ENCODE data around the gene DNAI1.

Gene DNAI1

DNA sequence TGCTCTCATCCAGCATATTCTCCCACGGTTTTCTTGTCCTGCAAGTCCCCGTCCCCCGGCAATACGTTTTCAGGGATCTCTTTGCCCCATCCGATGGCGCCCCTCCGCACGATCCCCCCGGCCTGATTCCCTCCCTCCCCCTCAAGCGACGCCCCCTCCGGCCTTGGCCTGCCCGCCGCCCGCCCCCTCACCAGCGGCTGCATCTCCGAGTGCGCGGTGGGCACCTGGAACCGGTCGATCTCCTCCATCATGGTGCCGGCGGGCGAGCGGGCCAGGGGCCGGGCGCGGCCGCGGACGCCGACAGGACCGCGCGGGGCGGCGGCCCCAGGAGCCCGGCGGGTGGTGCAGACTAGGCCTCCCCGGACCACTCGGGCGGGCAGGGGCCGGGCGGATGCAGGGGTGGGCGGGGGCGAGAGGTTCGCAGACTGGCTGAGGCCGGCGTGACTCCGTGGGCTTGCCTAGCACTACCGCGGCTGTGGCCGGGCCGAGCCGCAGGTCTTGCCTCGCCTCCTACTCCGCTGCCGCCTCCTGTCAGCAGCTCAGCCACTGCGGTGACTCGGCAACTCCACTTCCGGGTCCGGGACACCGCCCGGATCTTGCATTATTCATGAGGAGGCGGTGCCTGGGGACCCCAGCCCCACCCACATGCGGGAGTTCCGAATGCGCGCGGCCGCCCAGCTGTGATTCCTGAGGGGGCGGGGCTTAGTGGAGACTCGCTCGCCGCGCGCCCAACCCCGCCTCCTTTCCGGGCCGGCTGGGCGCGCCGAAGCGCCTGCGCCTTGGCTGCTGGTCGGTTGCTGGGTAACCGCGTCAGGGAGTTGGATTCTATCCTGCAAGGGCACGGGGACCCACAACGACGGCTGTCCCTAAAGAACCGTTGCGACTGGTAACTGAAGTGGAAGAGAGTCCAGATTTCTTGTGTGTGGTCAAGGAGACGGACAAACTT is at the start of gene DNAI1, which contains the start of gene FAM219A:
DNAI1 (plus strand) TSS at position 793 of the 946 bp plus-strand sequence. CDS start 201 bp downstream, outside the sequence.
FAM219A (minus strand) TSS at position 558 of the 946 bp plus-strand sequence; CDS start at position 251, 307 bp downstream.
- TF ChIP-seq, protein P1, sequence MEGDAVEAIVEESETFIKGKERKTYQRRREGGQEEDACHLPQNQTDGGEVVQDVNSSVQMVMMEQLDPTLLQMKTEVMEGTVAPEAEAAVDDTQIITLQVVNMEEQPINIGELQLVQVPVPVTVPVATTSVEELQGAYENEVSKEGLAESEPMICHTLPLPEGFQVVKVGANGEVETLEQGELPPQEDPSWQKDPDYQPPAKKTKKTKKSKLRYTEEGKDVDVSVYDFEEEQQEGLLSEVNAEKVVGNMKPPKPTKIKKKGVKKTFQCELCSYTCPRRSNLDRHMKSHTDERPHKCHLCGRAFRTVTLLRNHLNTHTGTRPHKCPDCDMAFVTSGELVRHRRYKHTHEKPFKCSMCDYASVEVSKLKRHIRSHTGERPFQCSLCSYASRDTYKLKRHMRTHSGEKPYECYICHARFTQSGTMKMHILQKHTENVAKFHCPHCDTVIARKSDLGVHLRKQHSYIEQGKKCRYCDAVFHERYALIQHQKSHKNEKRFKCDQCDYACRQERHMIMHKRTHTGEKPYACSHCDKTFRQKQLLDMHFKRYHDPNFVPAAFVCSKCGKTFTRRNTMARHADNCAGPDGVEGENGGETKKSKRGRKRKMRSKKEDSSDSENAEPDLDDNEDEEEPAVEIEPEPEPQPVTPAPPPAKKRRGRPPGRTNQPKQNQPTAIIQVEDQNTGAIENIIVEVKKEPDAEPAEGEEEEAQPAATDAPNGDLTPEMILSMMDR (IDR thresholded peaks at IDR 0.05; ENCODE audit: low read depth, low read length) = no peak
- peak; percentile 95 for DNase-seq (ENCODE audit: extremely low read depth, low read depth)

GRCh38 chr9:34409154-34409553 is 49.5 kb upstream of the DNAI1 start:
- DNase-seq (ENCODE audit: extremely low read depth, low read depth) = no peak
- TF ChIP-seq, protein P1 (IDR thresholded peaks at IDR 0.05; ENCODE audit: low read depth, low read length) = no peak

- TF ChIP-seq, protein P1 (IDR thresholded peaks at IDR 0.05; ENCODE audit: low read depth, low read length) = no peak
- no peak for DNase-seq (ENCODE audit: extremely low read depth, low read depth)
Measured at GRCh38 chr9:34412336-34412735, 46.3 kb upstream of the DNAI1 start.

- TF ChIP-seq, protein P1 (IDR thresholded peaks at IDR 0.05; ENCODE audit: low read depth, low read length) = no peak
- no peak for DNase-seq (ENCODE audit: extremely low read depth, low read depth)
Measured at GRCh38 chr9:34413231-34413852, 45.3 kb upstream of the DNAI1 start.

- TF ChIP-seq, protein P1 (IDR thresholded peaks at IDR 0.05; ENCODE audit: low read depth, low read length) = no peak
- no peak for DNase-seq (ENCODE audit: extremely low read depth, low read depth)
Measured at GRCh38 chr9:34417734-34418133, 40.9 kb upstream of the DNAI1 start.

GRCh38 chr9:34419716-34420504 is 38.7 kb upstream of the DNAI1 start:
- DNase-seq (ENCODE audit: extremely low read depth, low read depth) = no peak
- TF ChIP-seq, protein P1 (IDR thresholded peaks at IDR 0.05; ENCODE audit: low read depth, low read length) = no peak

Measured in AG09319 (cell line).